HEK293 (cell line): ENCODE measurements around the gene ADAT2.

Experiments used
- ZNF121 ChIP-seq: fragments of 450-650 bp; formaldehyde crosslinking; IDR thresholded peaks from 2 replicates; pipeline ENCODE4 v1.5.1; 2016; ENCODE audit warnings: missing biosample characterization, missing genetic modification characterization
- ZNF626 ChIP-seq: fragments of 450-650 bp; sonication (Bioruptor Pico); formaldehyde crosslinking; IDR thresholded peaks from 2 replicates; pipeline ENCODE4 v1.5.1; 2018; ENCODE audit warnings: missing biosample characterization, missing genetic modification characterization, inconsistent platforms
- ZSCAN30 ChIP-seq: fragments of 450-650 bp; IDR thresholded peaks from 2 replicates; pipeline ENCODE4 v1.5.1; 2018; ENCODE audit warnings: missing biosample characterization, mild to moderate bottlenecking, missing genetic modification characterization, moderate library complexity
- TF ChIP-seq, protein P1 (sequence below): fragments of 450-650 bp; formaldehyde crosslinking; IDR thresholded peaks from 2 replicates; pipeline ENCODE4 v1.5.1; 2016; ENCODE audit warnings: missing biosample characterization, missing genetic modification characterization
- TF ChIP-seq, protein P2 (sequence below): fragments of 450-650 bp; formaldehyde crosslinking; IDR thresholded peaks from 2 replicates; pipeline ENCODE4 v1.5.1; 2016; ENCODE audit warnings: missing biosample characterization, missing genetic modification characterization
- TF ChIP-seq, protein P3 (sequence below): fragments of 450-650 bp; formaldehyde crosslinking; IDR thresholded peaks from 2 replicates; pipeline ENCODE4 v1.5.1; 2016; ENCODE audit warnings: missing biosample characterization, missing genetic modification characterization
- TF ChIP-seq, protein P4 (sequence below): IDR thresholded peaks from 2 replicates; pipeline ENCODE4 v1.6.1; 2011; ENCODE audit warnings: mild to moderate bottlenecking, low read depth, low read length, borderline replicate concordance
- TF ChIP-seq, protein P5 (sequence below): fragments of 450-650 bp; formaldehyde crosslinking; IDR thresholded peaks from 2 replicates; pipeline ENCODE4 v1.5.1; 2016; ENCODE audit warnings: missing biosample characterization, missing genetic modification characterization
- TF ChIP-seq, protein P6 (sequence below): fragments of 450-650 bp; IDR thresholded peaks from 2 replicates; pipeline ENCODE4 v1.5.1; 2018; ENCODE audit warnings: missing biosample characterization, missing genetic modification characterization
- TF ChIP-seq, protein P7 (sequence below): sonication (generic); formaldehyde crosslinking; IDR thresholded peaks from 2 replicates; pipeline ENCODE4 v1.8.1; 2022; ENCODE audit warnings: mild to moderate bottlenecking, moderate library complexity, missing genetic modification reagents

DNA sequence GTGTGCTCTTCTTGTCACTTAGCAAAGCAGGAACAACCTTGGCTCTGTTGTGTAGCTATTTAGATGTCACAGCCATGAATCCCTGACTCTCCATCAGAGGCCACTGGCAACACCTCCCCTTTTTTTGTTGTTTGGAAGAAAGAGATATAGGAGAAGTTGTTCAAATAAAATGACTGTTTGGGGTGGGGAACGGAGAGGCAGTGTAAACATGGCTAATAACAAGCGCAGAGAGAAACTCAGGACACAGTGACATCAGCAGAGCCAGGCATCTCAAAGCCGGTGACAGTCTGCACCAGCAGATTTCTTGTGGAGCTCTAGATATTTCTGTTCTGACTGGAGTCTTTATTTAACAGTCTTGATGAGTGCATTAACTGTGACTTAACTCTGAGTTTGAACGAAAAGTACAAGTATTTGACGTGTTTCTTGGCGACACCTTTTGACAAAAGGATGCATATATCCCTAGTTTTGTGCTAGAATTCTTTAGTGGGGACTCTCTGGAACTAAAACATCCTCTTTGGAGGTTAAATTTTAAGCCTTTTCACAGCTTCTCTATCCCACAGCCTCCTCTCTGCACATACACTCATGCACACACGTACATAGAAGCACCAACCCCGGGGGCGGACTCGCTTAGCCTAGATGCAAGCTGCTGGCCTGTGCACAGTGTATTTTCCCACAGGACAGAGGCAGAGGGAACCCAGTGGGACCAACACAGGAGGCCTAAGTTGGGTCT lies 53.8 kb downstream of the ADAT2 start:
- TF ChIP-seq, protein P1, sequence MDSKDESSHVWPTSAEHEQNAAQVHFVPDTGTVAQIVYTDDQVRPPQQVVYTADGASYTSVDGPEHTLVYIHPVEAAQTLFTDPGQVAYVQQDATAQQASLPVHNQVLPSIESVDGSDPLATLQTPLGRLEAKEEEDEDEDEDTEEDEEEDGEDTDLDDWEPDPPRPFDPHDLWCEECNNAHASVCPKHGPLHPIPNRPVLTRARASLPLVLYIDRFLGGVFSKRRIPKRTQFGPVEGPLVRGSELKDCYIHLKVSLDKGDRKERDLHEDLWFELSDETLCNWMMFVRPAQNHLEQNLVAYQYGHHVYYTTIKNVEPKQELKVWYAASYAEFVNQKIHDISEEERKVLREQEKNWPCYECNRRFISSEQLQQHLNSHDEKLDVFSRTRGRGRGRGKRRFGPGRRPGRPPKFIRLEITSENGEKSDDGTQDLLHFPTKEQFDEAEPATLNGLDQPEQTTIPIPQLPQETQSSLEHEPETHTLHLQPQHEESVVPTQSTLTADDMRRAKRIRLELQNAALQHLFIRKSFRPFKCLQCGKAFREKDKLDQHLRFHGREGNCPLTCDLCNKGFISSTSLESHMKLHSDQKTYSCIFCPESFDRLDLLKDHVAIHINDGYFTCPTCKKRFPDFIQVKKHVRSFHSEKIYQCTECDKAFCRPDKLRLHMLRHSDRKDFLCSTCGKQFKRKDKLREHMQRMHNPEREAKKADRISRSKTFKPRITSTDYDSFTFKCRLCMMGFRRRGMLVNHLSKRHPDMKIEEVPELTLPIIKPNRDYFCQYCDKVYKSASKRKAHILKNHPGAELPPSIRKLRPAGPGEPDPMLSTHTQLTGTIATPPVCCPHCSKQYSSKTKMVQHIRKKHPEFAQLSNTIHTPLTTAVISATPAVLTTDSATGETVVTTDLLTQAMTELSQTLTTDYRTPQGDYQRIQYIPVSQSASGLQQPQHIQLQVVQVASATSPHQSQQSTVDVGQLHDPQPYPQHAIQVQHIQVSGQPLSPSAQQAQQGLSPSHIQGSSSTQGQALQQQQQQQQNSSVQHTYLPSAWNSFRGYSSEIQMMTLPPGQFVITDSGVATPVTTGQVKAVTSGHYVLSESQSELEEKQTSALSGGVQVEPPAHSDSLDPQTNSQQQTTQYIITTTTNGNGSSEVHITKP = no peak
- TF ChIP-seq, protein P2, sequence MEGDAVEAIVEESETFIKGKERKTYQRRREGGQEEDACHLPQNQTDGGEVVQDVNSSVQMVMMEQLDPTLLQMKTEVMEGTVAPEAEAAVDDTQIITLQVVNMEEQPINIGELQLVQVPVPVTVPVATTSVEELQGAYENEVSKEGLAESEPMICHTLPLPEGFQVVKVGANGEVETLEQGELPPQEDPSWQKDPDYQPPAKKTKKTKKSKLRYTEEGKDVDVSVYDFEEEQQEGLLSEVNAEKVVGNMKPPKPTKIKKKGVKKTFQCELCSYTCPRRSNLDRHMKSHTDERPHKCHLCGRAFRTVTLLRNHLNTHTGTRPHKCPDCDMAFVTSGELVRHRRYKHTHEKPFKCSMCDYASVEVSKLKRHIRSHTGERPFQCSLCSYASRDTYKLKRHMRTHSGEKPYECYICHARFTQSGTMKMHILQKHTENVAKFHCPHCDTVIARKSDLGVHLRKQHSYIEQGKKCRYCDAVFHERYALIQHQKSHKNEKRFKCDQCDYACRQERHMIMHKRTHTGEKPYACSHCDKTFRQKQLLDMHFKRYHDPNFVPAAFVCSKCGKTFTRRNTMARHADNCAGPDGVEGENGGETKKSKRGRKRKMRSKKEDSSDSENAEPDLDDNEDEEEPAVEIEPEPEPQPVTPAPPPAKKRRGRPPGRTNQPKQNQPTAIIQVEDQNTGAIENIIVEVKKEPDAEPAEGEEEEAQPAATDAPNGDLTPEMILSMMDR = no peak
- TF ChIP-seq, protein P3, sequence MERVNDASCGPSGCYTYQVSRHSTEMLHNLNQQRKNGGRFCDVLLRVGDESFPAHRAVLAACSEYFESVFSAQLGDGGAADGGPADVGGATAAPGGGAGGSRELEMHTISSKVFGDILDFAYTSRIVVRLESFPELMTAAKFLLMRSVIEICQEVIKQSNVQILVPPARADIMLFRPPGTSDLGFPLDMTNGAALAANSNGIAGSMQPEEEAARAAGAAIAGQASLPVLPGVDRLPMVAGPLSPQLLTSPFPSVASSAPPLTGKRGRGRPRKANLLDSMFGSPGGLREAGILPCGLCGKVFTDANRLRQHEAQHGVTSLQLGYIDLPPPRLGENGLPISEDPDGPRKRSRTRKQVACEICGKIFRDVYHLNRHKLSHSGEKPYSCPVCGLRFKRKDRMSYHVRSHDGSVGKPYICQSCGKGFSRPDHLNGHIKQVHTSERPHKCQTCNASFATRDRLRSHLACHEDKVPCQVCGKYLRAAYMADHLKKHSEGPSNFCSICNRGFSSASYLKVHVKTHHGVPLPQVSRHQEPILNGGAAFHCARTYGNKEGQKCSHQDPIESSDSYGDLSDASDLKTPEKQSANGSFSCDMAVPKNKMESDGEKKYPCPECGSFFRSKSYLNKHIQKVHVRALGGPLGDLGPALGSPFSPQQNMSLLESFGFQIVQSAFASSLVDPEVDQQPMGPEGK = no peak
- TF ChIP-seq, protein P4, sequence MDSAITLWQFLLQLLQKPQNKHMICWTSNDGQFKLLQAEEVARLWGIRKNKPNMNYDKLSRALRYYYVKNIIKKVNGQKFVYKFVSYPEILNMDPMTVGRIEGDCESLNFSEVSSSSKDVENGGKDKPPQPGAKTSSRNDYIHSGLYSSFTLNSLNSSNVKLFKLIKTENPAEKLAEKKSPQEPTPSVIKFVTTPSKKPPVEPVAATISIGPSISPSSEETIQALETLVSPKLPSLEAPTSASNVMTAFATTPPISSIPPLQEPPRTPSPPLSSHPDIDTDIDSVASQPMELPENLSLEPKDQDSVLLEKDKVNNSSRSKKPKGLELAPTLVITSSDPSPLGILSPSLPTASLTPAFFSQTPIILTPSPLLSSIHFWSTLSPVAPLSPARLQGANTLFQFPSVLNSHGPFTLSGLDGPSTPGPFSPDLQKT = no peak
- no peak for TF ChIP-seq ZNF121 (tag by site-specific recombination)
- no peak for TF ChIP-seq ZSCAN30 (tag by site-specific recombination)
- TF ChIP-seq, protein P5, sequence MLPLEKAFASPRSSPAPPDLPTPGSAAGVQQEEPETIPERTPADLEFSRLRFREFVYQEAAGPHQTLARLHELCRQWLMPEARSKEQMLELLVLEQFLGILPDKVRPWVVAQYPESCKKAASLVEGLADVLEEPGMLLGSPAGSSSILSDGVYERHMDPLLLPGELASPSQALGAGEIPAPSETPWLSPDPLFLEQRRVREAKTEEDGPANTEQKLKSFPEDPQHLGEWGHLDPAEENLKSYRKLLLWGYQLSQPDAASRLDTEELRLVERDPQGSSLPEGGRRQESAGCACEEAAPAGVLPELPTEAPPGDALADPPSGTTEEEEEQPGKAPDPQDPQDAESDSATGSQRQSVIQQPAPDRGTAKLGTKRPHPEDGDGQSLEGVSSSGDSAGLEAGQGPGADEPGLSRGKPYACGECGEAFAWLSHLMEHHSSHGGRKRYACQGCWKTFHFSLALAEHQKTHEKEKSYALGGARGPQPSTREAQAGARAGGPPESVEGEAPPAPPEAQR (tag by site-specific recombination) = no peak
- TF ChIP-seq, protein P6, sequence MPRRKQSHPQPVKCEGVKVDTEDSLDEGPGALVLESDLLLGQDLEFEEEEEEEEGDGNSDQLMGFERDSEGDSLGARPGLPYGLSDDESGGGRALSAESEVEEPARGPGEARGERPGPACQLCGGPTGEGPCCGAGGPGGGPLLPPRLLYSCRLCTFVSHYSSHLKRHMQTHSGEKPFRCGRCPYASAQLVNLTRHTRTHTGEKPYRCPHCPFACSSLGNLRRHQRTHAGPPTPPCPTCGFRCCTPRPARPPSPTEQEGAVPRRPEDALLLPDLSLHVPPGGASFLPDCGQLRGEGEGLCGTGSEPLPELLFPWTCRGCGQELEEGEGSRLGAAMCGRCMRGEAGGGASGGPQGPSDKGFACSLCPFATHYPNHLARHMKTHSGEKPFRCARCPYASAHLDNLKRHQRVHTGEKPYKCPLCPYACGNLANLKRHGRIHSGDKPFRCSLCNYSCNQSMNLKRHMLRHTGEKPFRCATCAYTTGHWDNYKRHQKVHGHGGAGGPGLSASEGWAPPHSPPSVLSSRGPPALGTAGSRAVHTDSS (tag by site-specific recombination) = no peak
- TF ChIP-seq, protein P7, sequence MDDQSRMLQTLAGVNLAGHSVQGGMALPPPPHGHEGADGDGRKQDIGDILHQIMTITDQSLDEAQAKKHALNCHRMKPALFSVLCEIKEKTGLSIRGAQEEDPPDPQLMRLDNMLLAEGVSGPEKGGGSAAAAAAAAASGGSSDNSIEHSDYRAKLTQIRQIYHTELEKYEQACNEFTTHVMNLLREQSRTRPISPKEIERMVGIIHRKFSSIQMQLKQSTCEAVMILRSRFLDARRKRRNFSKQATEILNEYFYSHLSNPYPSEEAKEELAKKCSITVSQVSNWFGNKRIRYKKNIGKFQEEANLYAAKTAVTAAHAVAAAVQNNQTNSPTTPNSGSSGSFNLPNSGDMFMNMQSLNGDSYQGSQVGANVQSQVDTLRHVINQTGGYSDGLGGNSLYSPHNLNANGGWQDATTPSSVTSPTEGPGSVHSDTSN = no peak
- TF ChIP-seq ZNF626 (tag by site-specific recombination) = no peak
